H9 (cell line): ENCODE data around the gene GAK. TPM values are rescaled to one million over a fixed set of nuclear protein-coding genes. Genes with fewer than 3 reads are reported as not detected.

Source experiments
- DNase-seq: peaks from one replicate; pipeline ENCODE4 v3.0.0-alpha.2; 2017
- H2AFZ ChIP-seq: one replicate; pipeline ENCODE4 v1.6.1; 2013; ENCODE audit warnings: mild to moderate bottlenecking, low read length, control low read depth, moderate library complexity
- H2AK5ac ChIP-seq: 2 replicates; pipeline ENCODE4 v1.6.1; 2013; ENCODE audit warnings: low read length, control low read depth, mixed read lengths; ENCODE audit not compliant: insufficient read length
- H2BK120ac ChIP-seq: one replicate; pipeline ENCODE4 v1.6.1; 2013; ENCODE audit warnings: low read depth, mild to moderate bottlenecking, low read length, control low read depth, inconsistent platforms; ENCODE audit not compliant: poor library complexity, severe bottlenecking
- H2BK12ac ChIP-seq: 2 replicates; pipeline ENCODE4 v1.6.1; 2013; ENCODE audit warnings: low read length, control low read depth, mixed read lengths, low read depth; ENCODE audit not compliant: insufficient read length
- H2BK15ac ChIP-seq: 2 replicates; pipeline ENCODE4 v1.6.1; 2013; ENCODE audit warnings: low read depth, low read length, control low read depth
- H2BK20ac ChIP-seq: one replicate; pipeline ENCODE4 v1.6.1; 2013; ENCODE audit warnings: low read depth, mild to moderate bottlenecking, low read length, control low read depth, inconsistent platforms; ENCODE audit not compliant: poor library complexity, severe bottlenecking
- H2BK5ac ChIP-seq: 2 replicates; pipeline ENCODE4 v1.6.1; 2013; ENCODE audit warnings: low read length, control low read depth, mixed read lengths; ENCODE audit not compliant: insufficient read length
- H3K14ac ChIP-seq: 2 replicates; pipeline ENCODE4 v1.6.1; 2013; ENCODE audit warnings: low read length, control low read depth; ENCODE audit not compliant: insufficient read depth
- H3K18ac ChIP-seq: 2 replicates; pipeline ENCODE4 v1.6.1; 2013; ENCODE audit warnings: low read depth, mild to moderate bottlenecking, mixed read lengths, low read length, control low read depth; ENCODE audit not compliant: insufficient read length
- H3K23ac ChIP-seq: 2 replicates; pipeline ENCODE4 v1.6.1; 2013; ENCODE audit warnings: low read length, control low read depth, mixed read lengths, low read depth; ENCODE audit not compliant: insufficient read length
- H3K23me2 ChIP-seq: 2 replicates; pipeline ENCODE4 v1.6.1; 2013; ENCODE audit warnings: low read depth, mild to moderate bottlenecking, mixed read lengths, low read length, control low read depth; ENCODE audit not compliant: insufficient read length, poor library complexity, severe bottlenecking
- H3K27ac ChIP-seq: 2 replicates; pipeline ENCODE4 v1.5.1; 2013; ENCODE audit warnings: low read length, control low read depth, mixed read lengths, low read depth; ENCODE audit not compliant: insufficient read length
- H3K27me3 ChIP-seq: 2 replicates; pipeline ENCODE4 v1.6.1; 2013; ENCODE audit warnings: low read length, control low read depth, inconsistent platforms; ENCODE audit not compliant: insufficient read depth
- H3K4ac ChIP-seq: 2 replicates; pipeline ENCODE4 v1.6.1; 2013; ENCODE audit warnings: low read depth, mild to moderate bottlenecking, control low read depth, inconsistent platforms, low read length, moderate library complexity
- H3K4me1 ChIP-seq: 2 replicates; pipeline ENCODE4 v1.6.1; 2013; ENCODE audit warnings: low read length, control low read depth, inconsistent platforms; ENCODE audit not compliant: insufficient read depth
- H3K4me2 ChIP-seq: 2 replicates; pipeline ENCODE4 v1.6.1; 2013; ENCODE audit warnings: low read length, control low read depth, mixed read lengths; ENCODE audit not compliant: insufficient read length, insufficient read depth
- H3K56ac ChIP-seq: 2 replicates; pipeline ENCODE4 v1.6.1; 2013; ENCODE audit warnings: low read depth, mild to moderate bottlenecking, mixed read lengths, low read length, control low read depth; ENCODE audit not compliant: insufficient read length
- H3K79me1 ChIP-seq: 2 replicates; pipeline ENCODE4 v1.6.1; 2013; ENCODE audit warnings: low read depth, mild to moderate bottlenecking, moderate library complexity, low read length, control low read depth, inconsistent platforms; ENCODE audit not compliant: insufficient read depth, poor library complexity, severe bottlenecking
- H3K79me2 ChIP-seq: 2 replicates; pipeline ENCODE4 v1.6.1; 2013; ENCODE audit warnings: low read length, control low read depth, inconsistent platforms; ENCODE audit not compliant: insufficient read depth
- H3K9ac ChIP-seq: 2 replicates; pipeline ENCODE4 v1.6.1; 2013; ENCODE audit warnings: low read length, control low read depth, mixed read lengths; ENCODE audit not compliant: insufficient read length; ENCODE audit errors: extremely low read depth
- H3K9me3 ChIP-seq: one replicate; pipeline ENCODE4 v1.6.1; 2013; ENCODE audit warnings: low read depth, low read length, inconsistent platforms; ENCODE audit not compliant: control insufficient read depth
- H3T11ph ChIP-seq: one replicate; pipeline ENCODE4 v1.6.1; 2013; ENCODE audit warnings: mild to moderate bottlenecking, low read length, control low read depth, inconsistent platforms
- H4K20me1 ChIP-seq: one replicate; pipeline ENCODE4 v1.6.1; 2013; ENCODE audit not compliant: control insufficient read depth, insufficient read length, insufficient read depth
- H4K5ac ChIP-seq: 2 replicates; pipeline ENCODE4 v1.6.1; 2013; ENCODE audit warnings: low read depth, mild to moderate bottlenecking, mixed read lengths, low read length, control low read depth; ENCODE audit not compliant: insufficient read length
- H4K8ac ChIP-seq: replicated peaks from 2 replicates; pipeline ENCODE4 v1.6.1; 2013; ENCODE audit warnings: low read length, control low read depth, mixed read lengths, low read depth; ENCODE audit not compliant: insufficient read length
- H4K91ac ChIP-seq: 2 replicates; pipeline ENCODE4 v1.6.1; 2013; ENCODE audit warnings: low read depth, mild to moderate bottlenecking, moderate library complexity, mixed read lengths, low read length, control low read depth; ENCODE audit not compliant: insufficient read length
- H3K27ac Mint-ChIP-seq, 3 experiments: 2 replicates in 2 of 3; 3 replicates in 1 of 3; pipeline ENCODE4 v1.8.0; 2020 to 2021; ENCODE audit warnings: mixed read lengths in 3 of 3, mild to moderate bottlenecking in 1 of 3, moderate library complexity in 1 of 3
- H3K27me3 Mint-ChIP-seq: 2 replicates; pipeline ENCODE4 v1.8.0; 2021; ENCODE audit warnings: low read depth, mild to moderate bottlenecking, moderate library complexity, mixed read lengths
- H3K36me3 Mint-ChIP-seq, 3 experiments: 2 replicates in 2 of 3; 3 replicates in 1 of 3; pipeline ENCODE4 v1.8.0; 2020 to 2021; ENCODE audit warnings: low read depth in 3 of 3, mixed read lengths in 3 of 3; ENCODE audit not compliant: insufficient read depth in 1 of 3
- H3K4me1 Mint-ChIP-seq, 2 experiments: 2 replicates each; pipeline ENCODE4 v1.8.0; 2020; ENCODE audit warnings: mixed read lengths in 2 of 2
- H3K4me3 Mint-ChIP-seq, 2 experiments: 2 replicates in 1 of 2; 3 replicates in 1 of 2; pipeline ENCODE4 v1.8.0; 2020 to 2021; ENCODE audit warnings: mild to moderate bottlenecking in 2 of 2, mixed read lengths in 2 of 2, moderate library complexity in 1 of 2
- H3K9me3 Mint-ChIP-seq, 2 experiments: 2 replicates in 1 of 2; 3 replicates in 1 of 2; pipeline ENCODE4 v1.8.0; 2020; ENCODE audit warnings: mild to moderate bottlenecking in 2 of 2, mixed read lengths in 2 of 2, moderate library complexity in 1 of 2
- CTCF ChIP-seq: fragments of 200-600 bp; sonication (generic); conservative IDR thresholded peaks from 3 replicates; pipeline ENCODE4 v1.8.0; 2021; ENCODE audit warnings: antibody characterized with exemption, mild to moderate bottlenecking
- WGBS: extraction: QIAGEN DNeasy Blood & Tissue Kit; methylation state at CpG from one replicate; pipeline ENCODE4 v1.1.7; 2013; ENCODE audit warnings: missing lambda C conversion rate, low lambda C conversion rate, mixed read lengths; ENCODE audit not compliant: insufficient read length; ENCODE audit errors: extremely low coverage; 5-methylcytosine and 5-hydroxymethylcytosine counted together
- total RNA-seq: library from RNA; stranded (reverse); gene quantifications from 2 replicates; pipeline ENCODE4 v1.2.1, GENCODE V29; 2021

The GAK gene
- total RNA-seq, 1 experiment from 2014 or later: 80.7 TPM

GRCh38 chr4:829761-830600 is 102.1 kb downstream of the GAK start:
- Histone ChIP-seq H3K4me1 (no peaks in the 10 kb centered on the region), H3K9ac (no peak overlapping the region), H2AFZ (no peak overlapping the region), H2BK5ac (no peak overlapping the region), H3K27ac (no peak overlapping the region), H4K8ac (no peak overlapping the region), H3K23me2 (no peaks in the 10 kb centered on the region), H3K9me3 (no peaks in the 10 kb centered on the region), H4K5ac (no peak overlapping the region), H4K20me1 (no peaks in the 10 kb centered on the region), H3K4me2 (no peak overlapping the region), H3K27me3 (peaks cover 12% of the 10 kb centered on the region; the same call in 1 of the 2 replicates), H2BK12ac (no peak overlapping the region), H2AK5ac (no peak overlapping the region), H3T11ph (no peak overlapping the region), H3K79me1 (no peaks in the 10 kb centered on the region), H4K91ac (no peak overlapping the region), H3K14ac (no peak overlapping the region), H2BK20ac (no peak overlapping the region), H2BK120ac (no peak overlapping the region), H3K79me2 (no peaks in the 10 kb centered on the region), H3K56ac (no peak overlapping the region), H2BK15ac (no peak overlapping the region), H3K23ac (no peak overlapping the region), H3K18ac (no peak overlapping the region), H3K4ac (no peak overlapping the region)
- no peak for TF ChIP-seq CTCF
- Mint-ChIP-seq H3K27ac (no peak overlapping the region), H3K27me3 (peaks cover 62% of the 10 kb centered on the region), H3K4me3 (no peak overlapping the region), H3K4me1 (no peaks in the 10 kb centered on the region), H3K9me3 (peaks cover 0 to 2% of the 10 kb centered on the region in 2 experiments; a peak in 1 of 5 replicates), H3K36me3 (peaks cover 0 to 1% (median 0%) of the 10 kb centered on the region in 3 experiments; a peak in 1 of 7 replicates)
- no peak for DNase-seq
- no CpG with 5 or more reads among the region's 26 CpGs for WGBS
